Daoy (cell line): Measurements from ENCODE around the gene APELA. TPM values are rescaled to one million over a fixed set of nuclear protein-coding genes. Genes with fewer than 3 reads are reported as not detected.
"Not testable (repeated sequence)": the region's sequence is repeated elsewhere in the genome, so short reads cannot be mapped to it uniquely, and the experiment has no call there.

Source experiments
- DNase-seq: peaks from one replicate; pipeline ENCODE4 v3.0.0-alpha.2; 2015; ENCODE audit warnings: low read depth
- total RNA-seq: library from RNA; depleted of rRNA; stranded (reverse); fragments of >200 nt; shearing (Covaris generic); gene quantifications from 2 replicates; pipeline ENCODE4 v1.2.3, GENCODE V29; 2014; rRNA removed

Gene APELA
- total RNA-seq: not detected in 2 replicates

- DNase-seq: peak; percentile 2
Measured at GRCh38 chr4:164876700-164877324, at the start of gene APELA. TSS of gene APELA (plus strand) at chr4:164877178. CDS start at chr4:164877332, 154 bp downstream.

GRCh38 chr4:164828955-164829354, 48.0 kb upstream of the APELA start:
- DNase-seq: no peak

- DNase-seq: no peak
Measured at GRCh38 chr4:164846566-164846965, 30.4 kb upstream of the APELA start.

GRCh38 chr4:164847016-164847415, 30.0 kb upstream of the APELA start:
- no peak for DNase-seq

GRCh38 chr4:164847967-164848649, 28.9 kb upstream of the APELA start:
- no peak for DNase-seq

GRCh38 chr4:164856396-164856795, 20.6 kb upstream of the APELA start:
- peak; percentile 17 for DNase-seq

- no peak for DNase-seq
Measured at GRCh38 chr4:164866817-164867490, 10.0 kb upstream of the APELA start.

GRCh38 chr4:164871673-164872072, 5.3 kb upstream of the APELA start:
- DNase-seq: no peak

- no peak for DNase-seq
Measured at GRCh38 chr4:164872481-164872880, 4.5 kb upstream of the APELA start.

GRCh38 chr4:164874789-164875188, 2.2 kb upstream of the APELA start:
- DNase-seq: no peak

- DNase-seq: no peak
Measured at GRCh38 chr4:164880489-164881262, 3.7 kb downstream of the APELA start.

GRCh38 chr4:164888096-164888715, 11.2 kb downstream of the APELA start:
- no peak for DNase-seq

- no peak for DNase-seq
Measured at GRCh38 chr4:164890691-164891090, 13.7 kb downstream of the APELA start.

GRCh38 chr4:164892018-164892417, 15.0 kb downstream of the APELA start:
- no peak for DNase-seq

GRCh38 chr4:164894702-164895101, 17.7 kb downstream of the APELA start:
- DNase-seq: no peak

GRCh38 chr4:164902608-164903007, 25.6 kb downstream of the APELA start:
- no peak for DNase-seq

- peak; percentile 3 for DNase-seq
Measured at GRCh38 chr4:164904336-164904735, 27.4 kb downstream of the APELA start.

GRCh38 chr4:164904941-164905340, 28.0 kb downstream of the APELA start:
- DNase-seq: no peak

GRCh38 chr4:164906368-164906767, 29.4 kb downstream of the APELA start:
- DNase-seq: no peak

GRCh38 chr4:164913506-164913905, 36.5 kb downstream of the APELA start:
- DNase-seq: not testable (repeated sequence)

- DNase-seq: no peak
Measured at GRCh38 chr4:164918956-164919355, 42.0 kb downstream of the APELA start.
